A549 treated with AZD9567 at 1 μM for 4 hours (cell line): ENCODE data around the gene SMYD2. TPM values are rescaled to one million over a fixed set of nuclear protein-coding genes. Genes with fewer than 3 reads are reported as not detected.

Experiments used
- total RNA-seq: library from RNA; stranded (reverse); fragments of 200-300 nt; extraction: Qiagen RNA extraction; gene quantifications from 5 replicates; pipeline ENCODE4 v1.2.3, GENCODE V29; 2022; ENCODE audit not compliant: insufficient read depth

SMYD2 gene
- total RNA-seq, result 29.5 to 37.2 TPM (median 32.3 TPM) in 5 replicates

GRCh38 chr1:214281021-214281719 is at the start of gene SMYD2:
Gene SMYD2, plus strand, starts transcription at chr1:214281159. Its CDS starts 96 bp downstream, at chr1:214281255.

